HG02970 (cell line): ENCODE measurements around the gene APOBEC2.

Experiments used
- ATAC-seq: cut with Tn5 transposase; IDR thresholded peaks from one replicate; pipeline ENCODE4 v1.9.1; 2021; ENCODE audit warnings: mild to moderate bottlenecking, moderate library complexity, moderate number of reproducible peaks; ENCODE audit not compliant: unreplicated experiment, low FRiP score

APOBEC2 gene

DNA sequence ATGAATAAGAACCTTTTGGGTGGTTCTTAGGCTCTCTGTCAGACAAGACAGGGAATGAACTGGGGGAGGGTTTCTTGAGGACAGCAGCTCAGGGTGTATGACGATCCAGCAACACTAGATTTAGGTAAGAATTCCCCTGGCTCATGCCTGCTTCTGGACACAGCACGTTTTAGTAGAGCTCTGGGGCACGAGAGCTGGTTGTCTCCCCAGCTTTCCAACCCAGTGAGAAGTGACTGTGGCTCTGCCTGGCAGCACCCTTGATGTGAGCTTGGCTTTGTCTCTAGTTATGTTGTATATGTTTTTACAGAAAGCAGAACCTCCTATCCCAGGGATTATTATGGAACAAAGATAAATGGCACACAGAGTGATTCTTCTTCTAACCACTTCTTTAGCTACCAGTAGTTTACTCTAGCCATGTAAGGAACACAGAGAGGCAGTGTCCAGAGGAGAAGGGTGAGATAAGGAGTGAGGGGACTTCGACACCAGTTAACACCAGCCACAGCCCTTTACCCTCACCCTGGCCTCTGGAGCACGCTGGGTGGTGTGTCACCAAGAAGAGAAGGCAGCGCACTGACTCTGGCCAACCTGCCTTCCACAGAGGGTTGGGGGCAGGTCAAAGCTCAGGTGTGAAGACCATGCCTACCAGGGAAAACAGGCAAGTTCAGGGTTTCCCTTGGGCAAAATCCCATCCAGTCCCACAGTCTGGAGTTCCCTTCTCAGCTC lies 3.9 kb downstream of the APOBEC2 start:
- no peak for ATAC-seq

DNA sequence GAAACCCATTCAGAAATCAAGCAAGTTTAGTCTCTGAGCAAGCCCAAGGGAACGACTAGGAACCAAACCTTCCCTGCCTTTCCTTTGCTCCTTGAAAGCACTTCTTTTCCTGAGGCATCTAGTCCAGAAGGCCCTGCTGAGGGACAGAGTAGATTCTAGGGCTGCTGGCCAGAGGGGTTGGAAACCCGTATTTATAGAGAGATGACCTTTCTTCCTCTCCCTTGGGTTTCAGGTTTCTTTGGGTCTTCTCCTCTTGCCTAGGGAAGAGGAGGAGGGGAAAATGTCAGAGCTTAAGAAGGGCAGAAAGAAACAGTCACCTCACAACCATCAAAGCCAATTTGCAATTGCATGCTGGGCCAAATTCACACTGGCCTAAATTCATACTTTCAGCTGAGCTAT lies 5.8 kb downstream of the APOBEC2 start:
- no peak for ATAC-seq

DNA sequence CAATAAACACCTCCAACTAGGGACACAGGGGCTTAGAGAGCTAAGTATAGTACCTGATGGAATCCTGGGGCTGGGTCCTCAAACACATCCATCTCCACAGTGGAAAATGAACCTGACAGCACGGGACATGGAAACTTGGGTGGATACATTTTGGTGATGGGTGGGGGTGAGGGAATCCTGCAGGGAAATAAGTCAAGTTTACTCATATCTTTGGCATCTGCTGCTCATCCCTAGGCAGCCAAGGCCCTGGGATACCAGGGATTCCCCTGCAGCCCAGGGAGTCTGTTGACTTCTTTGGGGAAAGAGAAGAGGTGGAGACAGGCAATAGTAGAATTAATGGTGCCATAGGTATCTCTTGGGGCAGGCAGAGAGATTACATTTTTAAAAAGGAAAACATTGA lies 6.6 kb downstream of the APOBEC2 start:
- ATAC-seq = no peak

DNA sequence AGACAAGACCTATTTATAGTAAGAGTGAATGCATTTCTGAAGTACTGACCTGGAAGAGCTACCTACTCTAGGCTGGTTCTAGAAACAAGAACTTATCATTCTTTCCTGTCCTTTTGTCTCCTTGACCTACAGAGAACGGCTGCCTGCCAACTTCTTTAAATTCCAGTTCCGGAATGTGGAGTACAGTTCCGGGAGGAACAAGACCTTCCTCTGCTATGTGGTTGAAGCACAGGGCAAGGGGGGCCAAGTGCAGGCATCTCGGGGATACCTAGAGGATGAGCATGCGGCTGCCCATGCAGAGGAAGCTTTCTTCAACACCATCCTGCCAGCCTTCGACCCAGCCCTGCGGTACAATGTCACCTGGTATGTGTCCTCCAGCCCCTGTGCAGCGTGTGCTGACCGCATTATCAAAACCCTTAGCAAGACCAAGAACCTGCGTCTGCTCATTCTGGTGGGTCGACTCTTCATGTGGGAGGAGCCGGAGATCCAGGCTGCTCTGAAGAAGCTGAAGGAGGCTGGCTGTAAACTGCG lies 8.3 kb downstream of the APOBEC2 start:
- ATAC-seq = no peak

DNA sequence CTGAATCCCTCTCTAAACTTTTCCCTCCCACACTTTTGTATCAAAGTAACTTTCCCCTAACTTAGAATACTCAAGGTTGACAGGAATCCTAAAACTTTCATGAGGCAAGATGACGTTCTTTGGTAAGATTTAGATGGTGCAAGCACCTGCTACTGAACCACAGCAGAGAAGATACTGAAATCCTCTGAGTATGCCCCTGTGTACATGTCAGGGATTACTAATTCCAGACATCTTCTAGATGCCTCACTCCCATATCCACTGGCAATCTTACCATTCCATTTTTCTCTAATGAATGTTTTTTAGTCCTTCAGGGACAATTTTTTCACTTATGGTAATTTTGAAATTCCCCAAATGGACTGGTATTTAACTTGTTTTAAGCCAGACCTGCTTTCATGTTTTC lies 9.1 kb downstream of the APOBEC2 start:
- no peak for ATAC-seq

DNA sequence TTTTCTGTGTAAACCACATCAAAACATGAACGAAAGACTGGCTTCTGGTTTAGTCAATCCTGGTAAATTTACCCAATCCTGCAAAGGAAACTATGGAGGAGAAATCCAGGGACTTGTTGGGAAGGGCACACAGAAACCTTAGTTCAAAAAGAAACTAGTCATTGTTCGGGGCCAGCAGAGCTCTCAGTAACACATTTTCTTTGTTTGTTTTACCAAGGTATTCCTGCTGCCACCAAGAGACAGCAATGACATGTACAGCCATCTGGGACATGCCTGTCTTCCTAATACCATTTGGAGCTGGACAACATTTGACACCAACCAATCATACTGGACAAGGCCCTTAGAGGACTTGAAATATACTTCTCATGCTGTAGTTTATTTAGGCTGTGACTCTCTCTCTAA lies 10.9 kb downstream of the APOBEC2 start:
- no peak for ATAC-seq

DNA sequence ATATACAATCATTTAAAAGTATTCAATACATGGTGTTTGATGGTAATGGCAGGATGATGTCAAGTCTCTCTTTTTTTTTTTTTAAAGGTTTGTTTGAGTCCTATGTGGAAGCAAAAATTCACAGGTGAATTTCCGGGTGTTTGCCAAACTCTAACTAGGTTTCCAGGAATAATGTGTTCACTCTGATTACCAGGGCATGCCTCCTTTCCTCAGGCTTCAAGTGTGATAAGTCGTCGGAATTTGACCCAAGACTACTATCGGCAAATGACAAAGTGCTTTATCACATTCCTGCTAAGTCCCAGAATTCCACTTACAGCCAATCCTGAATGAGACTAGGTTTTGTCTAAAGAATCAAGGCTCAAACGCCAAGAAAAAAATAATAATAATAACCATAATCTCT lies 11.8 kb downstream of the APOBEC2 start:
- no peak for ATAC-seq

DNA sequence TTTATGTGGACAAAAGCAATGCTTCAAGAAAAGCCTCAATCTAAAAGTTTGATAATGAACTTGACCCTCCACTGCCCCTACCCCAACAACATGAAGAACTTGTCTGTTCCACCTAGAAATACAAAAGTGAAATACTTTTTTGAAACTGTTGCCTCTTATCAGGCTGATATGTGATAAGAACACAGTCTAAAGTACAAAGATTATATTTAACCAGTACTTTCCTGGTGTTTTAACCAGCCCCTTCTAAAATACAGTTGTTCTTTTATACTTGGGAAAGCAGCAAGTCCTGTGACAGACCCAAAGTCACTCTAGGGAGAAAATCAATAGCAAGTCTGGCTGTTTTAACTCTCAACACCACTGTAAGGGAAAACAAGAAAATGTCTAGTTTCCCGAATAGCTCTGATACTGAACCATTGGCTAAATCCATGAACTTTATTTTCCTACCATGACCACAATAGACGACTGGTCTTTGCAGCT lies 12.6 kb downstream of the APOBEC2 start:
- no peak for ATAC-seq

DNA sequence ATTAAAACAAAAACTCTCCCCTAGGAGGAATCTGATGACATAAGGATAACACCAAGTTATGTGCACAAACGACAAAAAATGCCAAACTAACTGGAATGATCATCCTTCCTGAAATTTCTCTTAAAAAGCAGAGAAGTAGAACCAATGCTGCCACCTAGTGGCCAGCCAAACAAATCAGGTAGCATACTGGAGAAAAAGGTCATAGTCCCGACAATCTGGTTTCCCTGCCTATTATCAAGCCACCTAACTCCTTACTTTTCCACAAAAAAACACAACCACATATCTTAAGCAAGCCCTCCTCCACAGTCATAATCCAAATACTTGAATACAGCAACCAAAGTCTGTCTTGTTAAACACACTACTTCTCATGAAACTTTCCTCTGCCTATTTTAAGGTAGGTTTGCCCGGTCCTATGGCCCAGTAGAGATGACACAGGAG lies 13.9 kb downstream of the APOBEC2 start:
- ATAC-seq = no peak

DNA sequence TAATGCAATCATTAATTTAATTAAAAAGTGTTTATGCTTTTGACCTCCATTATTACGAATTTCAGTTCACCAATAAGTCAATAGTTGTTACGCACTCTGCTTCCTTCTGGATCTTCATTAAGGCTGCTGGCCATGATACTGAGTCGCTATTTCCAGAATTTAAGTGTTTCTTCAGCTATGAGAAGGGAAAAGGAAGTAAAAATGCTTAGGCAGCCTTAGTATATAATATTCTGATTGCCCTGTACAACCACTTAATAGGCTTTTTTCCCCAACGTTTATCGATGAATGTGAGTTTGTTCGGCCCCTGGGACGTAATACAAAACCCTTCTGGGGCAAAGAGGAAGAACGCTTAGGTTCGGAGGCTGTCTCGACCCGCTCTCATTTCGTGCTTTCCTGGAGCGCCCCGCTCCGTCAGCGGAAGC lies 18.5 kb downstream of the APOBEC2 start:
- peak; percentile 7 for ATAC-seq

DNA sequence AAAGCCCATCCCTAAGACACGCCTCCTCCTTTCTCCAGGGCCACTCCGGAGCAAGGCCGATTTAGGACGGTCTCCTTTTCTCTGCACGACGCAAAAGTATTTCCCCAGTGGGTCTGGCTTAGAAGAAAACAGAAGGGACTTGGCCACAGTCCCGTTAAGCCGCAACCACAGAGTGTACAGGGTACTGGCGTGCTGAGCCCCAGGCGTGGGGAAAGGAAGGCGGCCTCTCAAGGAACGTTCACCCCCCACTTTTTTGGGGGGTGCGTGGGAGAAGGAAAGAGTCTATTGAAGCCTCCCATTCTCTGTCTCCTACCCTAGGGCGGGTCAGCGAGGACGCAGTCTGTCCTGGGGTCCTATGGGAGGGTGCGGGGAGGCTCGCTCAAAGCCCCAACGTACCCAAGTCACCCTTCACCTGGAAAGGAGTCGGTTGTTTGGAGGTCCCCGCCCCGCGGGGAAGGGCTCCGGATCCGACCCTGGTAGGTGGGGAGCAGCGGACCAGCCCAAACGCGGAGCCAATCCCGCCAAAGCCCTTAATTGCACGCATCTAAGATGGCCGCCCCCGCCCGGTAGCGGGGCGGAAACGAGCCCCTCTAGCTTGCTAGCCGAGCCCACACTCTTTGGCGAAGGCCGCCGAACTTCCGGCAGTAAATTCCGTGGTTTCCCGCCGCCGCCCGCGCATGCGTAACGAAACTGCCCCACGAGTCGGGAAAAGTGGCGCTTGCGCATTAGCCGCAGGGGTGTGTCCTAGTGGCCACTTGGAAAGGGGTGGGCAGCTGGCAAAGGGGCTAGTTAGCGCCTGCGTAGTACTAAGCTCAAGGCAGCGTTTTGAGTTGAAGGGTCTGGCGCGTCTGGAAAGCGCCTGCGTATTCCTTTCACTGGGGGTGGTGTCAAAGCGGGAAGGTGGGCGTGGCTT lies 19.2 kb downstream of the APOBEC2 start, which contains the start of gene OARD1:
OARD1 (minus strand) TSS at position 434 of the 913 bp plus-strand sequence. CDS start 722 bp downstream, outside the sequence.
- peak; percentile 59 for ATAC-seq

DNA sequence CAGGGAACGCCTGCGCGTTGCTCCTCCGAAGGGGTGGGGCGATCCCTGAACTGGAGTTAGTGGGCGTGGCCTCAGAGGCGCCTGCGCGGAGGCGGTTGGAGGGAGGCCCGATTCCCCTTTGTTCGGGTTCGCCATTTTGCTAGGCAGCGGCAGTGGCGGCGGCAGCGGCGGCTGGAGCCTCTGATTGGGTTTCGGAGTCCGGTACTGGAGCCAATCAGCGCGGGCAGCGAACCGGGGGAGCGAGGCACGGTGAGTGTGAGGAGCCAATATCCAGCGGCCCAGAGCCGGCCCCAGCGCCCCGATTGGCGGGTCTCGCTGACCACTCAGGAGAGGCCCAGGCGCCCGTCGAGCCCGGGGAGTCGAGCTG lies 19.8 kb downstream of the APOBEC2 start, which contains the start of gene NFYA:
NFYA (plus strand) TSS at position 139 of the 367 bp plus-strand sequence. CDS start 6,116 bp downstream, outside the sequence.
- peak; percentile 71 for ATAC-seq

DNA sequence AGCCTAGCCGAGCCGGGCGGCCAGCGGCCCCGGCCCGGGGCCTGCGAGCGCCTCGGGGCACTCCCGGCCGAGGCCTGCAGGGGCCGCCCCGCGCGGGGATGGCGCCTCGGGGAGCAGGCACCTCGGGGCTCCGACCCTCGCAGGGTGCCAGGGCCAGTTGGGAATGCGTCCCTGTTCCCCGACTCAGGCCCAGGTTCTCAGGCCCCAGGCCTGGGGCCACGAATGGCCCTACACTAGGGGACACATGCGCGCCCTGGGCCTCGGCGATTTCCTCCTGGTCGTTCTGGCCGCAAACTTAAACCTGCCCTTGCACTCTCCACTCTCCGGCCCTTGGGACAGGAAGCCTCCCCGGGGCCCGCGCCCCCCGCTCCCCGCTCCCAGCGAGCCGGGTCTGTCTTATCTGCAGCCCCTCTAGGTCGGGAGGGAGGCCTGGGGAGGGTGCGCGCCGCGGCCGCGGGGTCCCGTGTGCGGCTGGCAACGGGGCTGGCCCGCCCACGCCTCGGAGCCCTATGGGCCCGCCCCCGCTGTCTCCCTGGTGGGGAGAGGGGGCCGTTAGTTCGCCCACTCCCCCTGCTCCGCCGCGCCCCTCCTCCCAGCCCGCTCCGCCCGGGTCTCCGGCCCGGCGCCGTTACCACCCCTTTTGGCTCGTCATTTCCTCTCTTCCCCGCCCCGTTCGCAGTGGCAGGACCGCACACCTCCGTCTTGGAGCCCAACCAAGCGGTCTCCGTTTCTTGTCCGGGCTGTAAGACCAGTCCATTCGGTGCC lies 20.4 kb downstream of the APOBEC2 start:
- peak; percentile 10 for ATAC-seq

DNA sequence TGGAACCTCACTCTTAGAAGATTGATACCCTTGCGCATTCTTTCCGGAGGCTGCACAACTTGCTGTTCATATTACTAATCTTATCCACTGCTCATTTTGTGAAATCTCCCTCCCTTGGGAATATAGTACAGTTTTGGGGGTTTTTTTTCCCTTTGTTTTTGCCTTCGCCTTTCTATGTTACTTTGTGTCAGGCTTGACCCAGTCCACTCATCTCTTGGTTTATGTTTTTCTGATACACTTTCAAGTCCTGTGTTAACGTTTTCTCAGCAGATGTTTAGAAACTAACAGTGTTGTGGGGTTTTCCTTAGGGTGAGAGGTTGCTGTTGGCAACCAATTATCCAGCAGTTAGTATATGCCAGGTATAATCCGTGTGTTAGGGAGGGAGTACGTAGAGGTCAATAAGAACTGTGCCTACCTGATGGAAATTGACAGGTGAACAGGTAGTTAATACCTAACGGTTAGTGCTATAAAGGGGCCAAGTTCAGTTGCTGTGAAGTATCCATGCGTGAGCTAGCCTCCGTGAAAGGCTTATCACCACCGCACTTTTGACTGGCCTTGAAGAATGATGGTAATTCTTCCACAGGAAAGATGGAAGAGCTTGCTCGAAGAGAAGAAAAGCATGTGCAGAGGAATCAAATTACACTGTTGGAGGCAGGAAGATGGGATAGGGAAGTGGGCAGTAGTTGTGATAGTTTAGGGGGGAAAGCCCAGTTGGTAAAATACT lies 21.1 kb downstream of the APOBEC2 start:
- no peak for ATAC-seq

DNA sequence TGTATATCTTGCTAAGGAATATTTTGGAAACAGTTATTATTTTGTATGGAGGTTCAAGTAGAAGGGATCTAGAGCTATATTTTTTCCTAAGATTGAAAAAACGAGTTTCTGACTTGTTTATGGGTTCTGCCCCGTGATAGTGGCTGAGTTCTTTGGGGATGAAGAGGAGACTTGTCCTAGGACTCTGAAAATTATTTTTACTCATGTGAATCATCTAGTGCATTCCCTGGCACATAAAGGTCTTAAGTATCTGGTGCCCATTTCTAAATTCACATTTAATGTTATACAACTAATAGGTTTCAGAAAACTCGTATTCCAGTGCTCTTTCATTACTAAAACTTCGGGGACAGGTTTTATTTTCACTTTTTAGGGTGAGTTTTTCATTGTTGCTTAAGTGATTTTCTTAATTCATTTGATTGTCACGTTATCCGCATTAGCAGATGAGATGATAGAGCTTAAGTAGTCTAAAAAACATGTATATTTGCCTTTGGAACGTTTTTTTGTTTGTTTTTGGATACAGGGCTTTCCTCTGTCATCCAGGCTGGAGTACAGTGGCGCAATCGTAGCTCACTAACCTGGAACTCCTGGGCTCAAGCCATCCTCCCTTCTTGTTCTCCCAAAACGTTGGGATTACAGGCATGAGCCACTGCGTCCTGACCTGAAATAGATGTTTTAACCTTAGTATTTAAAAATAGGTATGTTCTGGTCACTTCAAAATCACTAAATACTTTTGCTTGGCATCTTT lies 21.9 kb downstream of the APOBEC2 start:
- no peak for ATAC-seq

DNA sequence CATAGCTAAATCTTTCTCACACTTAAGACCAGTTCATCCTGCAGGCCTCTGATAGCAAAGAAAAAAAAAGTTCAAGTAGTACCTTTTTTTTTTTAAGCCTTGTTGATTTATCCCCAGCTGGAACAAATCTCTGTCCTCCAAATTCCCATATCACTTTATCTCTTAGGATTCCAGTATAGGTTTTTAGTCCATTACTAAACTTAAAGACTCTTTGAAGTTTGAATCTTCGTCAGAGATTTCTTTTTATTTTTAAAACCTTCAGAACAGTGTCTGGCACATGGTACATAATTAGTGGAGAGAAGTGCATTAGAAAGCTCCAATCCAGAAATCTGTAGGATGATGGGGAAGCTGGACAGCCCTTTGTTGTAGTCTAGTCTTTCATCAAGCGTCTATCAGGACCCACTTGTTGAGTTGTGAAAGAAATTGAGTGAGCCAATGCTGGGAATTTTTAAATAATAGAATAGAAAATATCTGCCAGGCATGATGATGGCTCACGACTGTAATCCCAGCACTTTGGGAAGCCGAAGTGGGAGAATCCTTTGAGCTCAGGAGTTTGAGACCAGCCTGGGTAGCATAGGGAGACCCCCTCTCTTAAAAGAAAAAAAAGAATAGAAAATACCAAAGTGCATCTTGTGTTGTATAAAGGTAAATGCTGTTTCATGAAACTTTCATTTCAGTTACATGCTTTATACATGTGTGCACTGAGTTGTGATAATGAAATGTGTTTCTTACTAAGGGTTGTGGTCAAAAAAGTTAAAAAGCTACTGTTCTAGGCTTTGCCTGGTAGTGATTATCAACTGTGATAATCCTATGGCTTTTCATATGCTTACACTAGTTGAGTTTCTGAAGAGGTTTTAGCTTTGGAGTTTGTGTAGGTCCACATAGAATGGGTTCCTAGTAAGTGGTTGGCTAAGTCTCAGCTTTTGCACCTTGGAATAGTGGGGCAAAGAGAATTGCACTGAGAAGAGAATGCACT lies 22.9 kb downstream of the APOBEC2 start:
- no peak for ATAC-seq

DNA sequence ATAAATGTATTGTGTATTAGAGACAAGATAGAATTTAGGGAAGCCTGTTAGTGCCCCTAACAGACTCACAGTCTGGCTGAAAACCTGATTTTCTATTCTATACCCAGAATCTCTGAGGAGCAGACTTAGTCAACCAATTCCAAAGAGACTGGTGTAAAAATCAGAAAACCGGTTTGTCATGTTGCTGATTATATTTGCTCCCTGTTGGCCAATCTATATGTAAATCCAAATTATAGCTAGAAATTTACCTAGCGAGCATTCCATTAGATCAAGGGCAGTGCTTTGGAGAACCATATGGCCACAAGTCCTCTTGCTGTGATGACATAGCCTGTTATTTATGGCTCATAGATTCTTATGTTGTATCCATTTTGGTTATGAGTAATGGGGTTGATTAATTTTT lies 24.5 kb downstream of the APOBEC2 start:
- no peak for ATAC-seq

DNA sequence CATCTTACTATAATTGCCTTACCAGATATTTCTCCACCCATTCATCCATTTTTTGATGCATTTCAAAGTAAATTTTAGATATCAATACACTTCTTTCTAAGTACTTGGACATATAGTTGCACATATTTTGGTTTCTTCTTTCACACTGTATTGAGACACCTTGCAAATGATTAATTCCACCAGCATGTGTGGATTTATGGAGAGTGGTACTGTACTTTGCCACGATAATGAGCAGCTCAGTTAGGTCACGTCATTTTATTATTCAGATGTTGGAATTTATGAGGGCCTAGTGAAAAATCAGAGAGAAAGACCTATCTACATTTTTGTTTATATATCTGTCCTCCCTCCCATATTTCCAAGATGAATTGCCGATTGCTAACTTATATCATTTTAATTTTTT lies 25.1 kb downstream of the APOBEC2 start:
- no peak for ATAC-seq
